NCI-H748 treated with DMSO at 0.1 percent for 48 hours (cell line): ENCODE data around the gene LRCH4.
"Not testable (repeated sequence)": the region's sequence is repeated elsewhere in the genome, so short reads cannot be mapped to it uniquely, and the experiment has no call there.

Experiments used
- DNase-seq: peaks from one replicate; lab custom pipeline; 2025; lab: John Stamatoyannopoulos, UW

The LRCH4 gene

GRCh38 chr7:100567751-100568175, 18.2 kb downstream of the LRCH4 start:
- no peak for DNase-seq

- no peak for DNase-seq
Measured at GRCh38 chr7:100567031-100567730, 18.7 kb downstream of the LRCH4 start.

- no peak for DNase-seq
Measured at GRCh38 chr7:100566018-100566531, 19.9 kb downstream of the LRCH4 start.

- DNase-seq, result no peak
Measured at GRCh38 chr7:100565133-100565571, 20.8 kb downstream of the LRCH4 start.

GRCh38 chr7:100564405-100564804, 21.5 kb downstream of the LRCH4 start:
- DNase-seq, result not testable (repeated sequence)

GRCh38 chr7:100563809-100564400, 22.0 kb downstream of the LRCH4 start:
- peak; percentile 33 for DNase-seq

- no peak for DNase-seq
Measured at GRCh38 chr7:100563100-100563564, 22.8 kb downstream of the LRCH4 start.

GRCh38 chr7:100562195-100563099, 23.5 kb downstream of the LRCH4 start:
- DNase-seq, result no peak

GRCh38 chr7:100561491-100562194, 24.3 kb downstream of the LRCH4 start:
- no peak for DNase-seq

- DNase-seq, result no peak
Measured at GRCh38 chr7:100559127-100559526, 26.8 kb downstream of the LRCH4 start.

GRCh38 chr7:100556541-100556940, 29.4 kb downstream of the LRCH4 start:
- no peak for DNase-seq

- DNase-seq, result no peak
Measured at GRCh38 chr7:100555701-100556100, 30.2 kb downstream of the LRCH4 start.

GRCh38 chr7:100553032-100553431, 32.9 kb downstream of the LRCH4 start:
- DNase-seq, result no peak

- DNase-seq, result no peak
Measured at GRCh38 chr7:100552532-100552931, 33.4 kb downstream of the LRCH4 start.

GRCh38 chr7:100548446-100548845, 37.5 kb downstream of the LRCH4 start:
- DNase-seq, result not testable (repeated sequence)

- no peak for DNase-seq
Measured at GRCh38 chr7:100547872-100548271, 38.1 kb downstream of the LRCH4 start.

GRCh38 chr7:100546926-100547800, 38.8 kb downstream of the LRCH4 start:
- DNase-seq, result no peak

- DNase-seq, result no peak
Measured at GRCh38 chr7:100546129-100546925, 39.6 kb downstream of the LRCH4 start.

- DNase-seq, result no peak
Measured at GRCh38 chr7:100545360-100546128, 40.4 kb downstream of the LRCH4 start.
